ENCODE results near the gene ARAP1.

Gene ARAP1

GRCh38 chr11:72712168-72712751 is 39.9 kb downstream of the ARAP1 start:
- no peak overlapping the region for H3K4me3 ChIP-seq (ENCODE audit: low read depth, low read length)
- TF ChIP-seq CTCF (IDR thresholded peaks at IDR 0.05; ENCODE audit: low read depth, low read length): no peak

GRCh38 chr11:72711141-72711540 is 41.1 kb downstream of the ARAP1 start:
- H3K4me3 ChIP-seq (ENCODE audit: low read depth, low read length): no peak overlapping the region
- no peak for TF ChIP-seq CTCF (IDR thresholded peaks at IDR 0.05; ENCODE audit: low read depth, low read length)

GRCh38 chr11:72710278-72710677 is 41.9 kb downstream of the ARAP1 start:
- no peak overlapping the region for H3K4me3 ChIP-seq (ENCODE audit: low read depth, low read length)
- TF ChIP-seq CTCF (IDR thresholded peaks at IDR 0.05; ENCODE audit: low read depth, low read length): no peak

- no peak for TF ChIP-seq CTCF (IDR thresholded peaks at IDR 0.05; ENCODE audit: low read depth, low read length)
Measured at GRCh38 chr11:72709478-72710238, 42.5 kb downstream of the ARAP1 start.

GRCh38 chr11:72707032-72707431 is 45.2 kb downstream of the ARAP1 start:
- H3K4me3 ChIP-seq (ENCODE audit: low read depth, low read length): no peak overlapping the region

More at GRCh38 chr11:72709478-72710238, 42.5 kb downstream of the ARAP1 start:
- H3K4me3 ChIP-seq (ENCODE audit: low read depth, low read length): no peak overlapping the region

GRCh38 chr11:72706579-72706978 is 45.6 kb downstream of the ARAP1 start:
- TF ChIP-seq CTCF (IDR thresholded peaks at IDR 0.05; ENCODE audit: low read depth, low read length): no peak
- H3K4me3 ChIP-seq (ENCODE audit: low read depth, low read length): no peak overlapping the region

More at GRCh38 chr11:72707032-72707431, 45.2 kb downstream of the ARAP1 start:
- no peak for TF ChIP-seq CTCF (IDR thresholded peaks at IDR 0.05; ENCODE audit: low read depth, low read length)
